GM12892 (cell line): ENCODE results near the gene NAPEPLD.

Experiments used
- POLR2A ChIP-seq: IDR thresholded peaks from 2 replicates; pipeline ENCODE4 v1.6.1; 2011; ENCODE audit warnings: low read depth, low read length, control low read depth
- POLR2AphosphoS5 ChIP-seq: IDR thresholded peaks from 2 replicates; pipeline ENCODE4 v1.6.1; 2011; ENCODE audit warnings: low read depth, low read length, control low read depth

- TF ChIP-seq POLR2A = no peak
- TF ChIP-seq POLR2AphosphoS5 = no peak
Observed at GRCh38 chr7:103094102-103094501, 54.8 kb downstream of the NAPEPLD start.
